HCT116 (cell line): Measurements from ENCODE around the gene PLCB1. TPM values are rescaled to one million over a fixed set of nuclear protein-coding genes. Genes with fewer than 3 reads are reported as not detected.

Experiments used
- ATAC-seq: fragments of 200-7000 bp; cut with Tn5 transposase; 2 replicates; pipeline ENCODE4 v1.9.1; 2020; ENCODE audit warnings: mild to moderate bottlenecking, moderate library complexity
- BruUV-seq: library from RNA; stranded (reverse); fragments of 400-500 nt; replicated peaks from 2 replicates; lab custom pipeline; 2021; lab: Mats Ljungman, UMichigan
- CTCF ChIA-PET: fragments of 300-600 bp; sonication (Branson Sonifier 250); formaldehyde crosslinking; loops from one replicate; lab custom pipeline; 2021; ENCODE audit warnings: antibody characterized with exemption; lab: Charles Lee
- POLR2A ChIA-PET: fragments of 300-600, 350-600 bp; sonication (Branson Sonifier 250); formaldehyde crosslinking; loops from one replicate; lab custom pipeline; 2021; ENCODE audit warnings: antibody characterized with exemption; lab: Charles Lee
- RAD21 ChIA-PET, 2 experiments: fragments of 300-600 bp; sonication (Branson Sonifier 250); formaldehyde crosslinking; loops; one replicate each; lab custom pipeline; 2023; ENCODE audit warnings: low total read pairs in 2 of 2; ENCODE audit not compliant: uncharacterized antibody in 2 of 2, unreplicated experiment in 2 of 2, low non-redundant PET in 1 of 2; lab: Charles Lee
- DNase-seq: peaks from one replicate; pipeline ENCODE4 v3.0.0-alpha.2; 2010; ENCODE audit warnings: low read depth, low spot score
- H2AFZ ChIP-seq: fragments of 200-600 bp; shearing (Covaris generic), sonication (generic); 2 replicates; pipeline ENCODE4 v1.6.1; 2017; ENCODE audit warnings: low read depth, mixed run types, mixed read lengths, antibody characterized with exemption, low read length; ENCODE audit not compliant: poor library complexity, severe bottlenecking
- H3K27ac ChIP-seq: 2 replicates; pipeline ENCODE4 v1.5.1; 2012; ENCODE audit warnings: low read depth, low read length
- H3K27me3 ChIP-seq: fragments of 200-600 bp; sonication (generic); 2 replicates; pipeline ENCODE4 v1.6.1; 2016; ENCODE audit warnings: mixed run types, low read length, mixed read lengths; ENCODE audit not compliant: insufficient read depth
- H3K36me3 ChIP-seq, 2 experiments: fragments of 200-500 bp in 1 of 2; fragments of 200-600 bp in 1 of 2; sonication (Bioruptor generic) in 1 of 2; sonication (generic) in 1 of 2; 2 replicates each; pipeline versions ENCODE4 v1.5.1 to v1.6.1; 2014 to 2016; ENCODE audit warnings: low read length in 2 of 2, inconsistent platforms in 1 of 2, mixed read lengths in 1 of 2, mixed run types in 1 of 2; ENCODE audit not compliant: insufficient read depth in 2 of 2, control insufficient read depth in 1 of 2
- H3K4me1 ChIP-seq, 2 experiments: fragments of 200-600 bp in 1 of 2; sonication (generic) in 1 of 2; 2 replicates each; pipeline versions ENCODE4 v1.5.1 to v1.6.1; 2012 to 2017; ENCODE audit warnings: low read length in 2 of 2, inconsistent platforms in 1 of 2, mild to moderate bottlenecking in 1 of 2, mixed read lengths in 1 of 2, mixed run types in 1 of 2, moderate library complexity in 1 of 2; ENCODE audit not compliant: insufficient read depth in 2 of 2, control insufficient read depth in 1 of 2
- H3K4me2 ChIP-seq: fragments of 200-600 bp; sonication (generic); 2 replicates; pipeline ENCODE4 v1.6.1; 2017; ENCODE audit warnings: mixed run types, low read length, mixed read lengths
- H3K4me3 ChIP-seq, 2 experiments: fragments of 200-600 bp in 1 of 2; sonication (generic) in 1 of 2; replicated peaks in 1 of 2; 2 replicates each; pipeline ENCODE4 v1.5.1; 2011 to 2016; ENCODE audit warnings: low read length in 2 of 2, control low read depth in 1 of 2, low read depth in 1 of 2, mild to moderate bottlenecking in 1 of 2, mixed read lengths in 1 of 2, mixed run types in 1 of 2
- H3K79me2 ChIP-seq: fragments of 200-600 bp; sonication (generic); 2 replicates; pipeline ENCODE4 v1.6.1; 2017; ENCODE audit warnings: mild to moderate bottlenecking, mixed run types, low read length, moderate library complexity, mixed read lengths; ENCODE audit not compliant: insufficient read depth
- H3K9ac ChIP-seq: fragments of 200-600 bp; sonication (generic); 2 replicates; pipeline ENCODE4 v1.6.1; 2016; ENCODE audit warnings: low read length, mixed read lengths
- H3K9me2 ChIP-seq: fragments of 200-600 bp; sonication (generic), shearing (Covaris generic); 2 replicates; pipeline ENCODE4 v1.6.1; 2017; ENCODE audit warnings: mixed run types, mild to moderate bottlenecking, moderate library complexity; ENCODE audit not compliant: insufficient read depth
- H3K9me3 ChIP-seq, 2 experiments: fragments of 200-500 bp in 1 of 2; fragments of 200-600 bp in 1 of 2; sonication (Bioruptor generic) in 1 of 2; sonication (generic) in 1 of 2; 2 replicates each; pipeline ENCODE4 v1.6.1; 2014 to 2017; ENCODE audit warnings: low read length in 2 of 2, mixed read lengths in 2 of 2, inconsistent platforms in 1 of 2, low read depth in 1 of 2, mild to moderate bottlenecking in 1 of 2, mixed run types in 1 of 2, moderate library complexity in 1 of 2; ENCODE audit not compliant: control insufficient read depth in 1 of 2, insufficient read depth in 1 of 2
- H4K20me1 ChIP-seq: fragments of 200-600 bp; sonication (generic), shearing (Covaris generic); 2 replicates; pipeline ENCODE4 v1.6.1; 2017; ENCODE audit warnings: mixed run types, mild to moderate bottlenecking, moderate library complexity; ENCODE audit not compliant: insufficient read depth
- CEBPB ChIP-seq: IDR thresholded peaks from 2 replicates; pipeline ENCODE4 v1.6.1; 2012; ENCODE audit warnings: low read depth
- CTCF ChIP-seq, 3 experiments: fragments of 200-600 bp in 1 of 3; sonication (generic) in 1 of 3; IDR thresholded peaks in 2 of 3; conservative IDR thresholded peaks in 1 of 3; 2 replicates each; pipeline ENCODE4 v1.5.1; 2012 to 2017; ENCODE audit warnings: low read depth in 2 of 3, low read length in 2 of 3, antibody characterized with exemption in 1 of 3, borderline replicate concordance in 1 of 3, control low read depth in 1 of 3, mild to moderate bottlenecking in 1 of 3, mixed read lengths in 1 of 3, mixed run types in 1 of 3, moderate library complexity in 1 of 3; ENCODE audit not compliant: insufficient read depth in 1 of 3
- EGR1 ChIP-seq: IDR thresholded peaks from 2 replicates; pipeline ENCODE4 v1.6.1; 2012; ENCODE audit warnings: low read depth
- EZH2phosphoT487 ChIP-seq: fragments of 200-600 bp; IDR thresholded peaks from 2 replicates; pipeline ENCODE4 v1.6.1; 2018; ENCODE audit warnings: antibody characterized with exemption, borderline replicate concordance
- MAX ChIP-seq: IDR thresholded peaks from 2 replicates; pipeline ENCODE4 v1.6.1; 2012
- POLR2AphosphoS5 ChIP-seq: IDR thresholded peaks from 2 replicates; pipeline ENCODE4 v1.6.1; 2011; ENCODE audit warnings: mild to moderate bottlenecking, low read depth, low read length, moderate library complexity
- SIN3A ChIP-seq: IDR thresholded peaks from 2 replicates; pipeline ENCODE4 v1.6.1; 2012; ENCODE audit warnings: low read depth
- SP1 ChIP-seq: IDR thresholded peaks from 2 replicates; pipeline ENCODE4 v1.6.1; 2012; ENCODE audit warnings: low read depth
- SRF ChIP-seq: IDR thresholded peaks from 2 replicates; pipeline ENCODE4 v1.6.1; 2012; ENCODE audit warnings: low read depth
- ZBTB33 ChIP-seq: IDR thresholded peaks from 2 replicates; pipeline ENCODE4 v1.6.1; 2011; ENCODE audit warnings: mild to moderate bottlenecking, low read length, moderate library complexity; ENCODE audit not compliant: insufficient replicate concordance; ENCODE audit errors: extremely low read depth
- ZFX ChIP-seq: fragments of 450-650 bp; IDR thresholded peaks from 2 replicates; pipeline ENCODE4 v1.6.1; 2017
- intact Hi-C: fragments of 100-400 bp; cut with micrococcal nuclease; formaldehyde crosslinking; loops from 2 replicates; pipeline ENCODE4 v1.10.0; 2022
- total RNA-seq: library from RNA; stranded (reverse); gene quantifications from one replicate; pipeline ENCODE4 v1.2.1, GENCODE V29; 2021; ENCODE audit not compliant: unreplicated experiment

The PLCB1 gene
- total RNA-seq, 1 experiment from 2014 or later = 15.8 TPM

GRCh38 chr20:8808202-8808535 is 676.1 kb downstream of the PLCB1 start:
- BruUV-seq = no TSS peak
- POLR2A ChIA-PET = no interaction called here
- no peaks in the 10 kb centered on the region for H3K9me2 ChIP-seq

More at GRCh38 chr20:8808202-8808535, 676.1 kb downstream of the PLCB1 start:
- Histone ChIP-seq H3K9ac (no peak overlapping the region), H3K27ac (no peak overlapping the region), H4K20me1 (no peaks in the 10 kb centered on the region), H3K79me2 (no peaks in the 10 kb centered on the region), H3K9me3 (no peaks in the 10 kb centered on the region), H3K36me3 (no peaks in the 10 kb centered on the region), H3K27me3 (no peaks in the 10 kb centered on the region), H3K4me1 (no peaks in the 10 kb centered on the region), H3K4me2 (no peak overlapping the region), H2AFZ (no peak overlapping the region), H3K4me3 (no peak overlapping the region)
- ChIA-PET RAD21 (no interaction called here), CTCF (no interaction called here)
- TF ChIP-seq CEBPB (no peak), MAX (no peak), SRF (no peak), EGR1 (no peak), ZBTB33 (no peak), SIN3A (no peak), CTCF (IDR thresholded peaks at IDR 0.05 in 2 of 3, conservative IDR thresholded peaks at IDR 0.05 in 1 of 3; ENCODE audit: borderline replicate concordance in 1 of 3, insufficient read depth in 1 of 3, low read depth in 2 of 3, low read length in 2 of 3) (no peak), POLR2AphosphoS5 (no peak), ZFX (no peak), EZH2phosphoT487 (no peak), SP1 (no peak)
- no peak for ATAC-seq
- intact Hi-C loops = no loop called here
- no peak for DNase-seq
